HepG2 (cell line): ENCODE results near the gene DUS3L. TPM values are rescaled to one million over a fixed set of nuclear protein-coding genes. Genes with fewer than 3 reads are reported as not detected.

Experiments
- ETV5 ChIP-seq: IDR thresholded peaks from 2 replicates; pipeline ENCODE4 v1.6.1; 2018; ENCODE audit warnings: missing biosample characterization, missing genetic modification reagents, inconsistent platforms, borderline replicate concordance
- HMGXB4 ChIP-seq, 2 experiments: sonication (generic) in 1 of 2; formaldehyde crosslinking in 1 of 2; IDR thresholded peaks; 2 replicates each; pipeline versions ENCODE4 v1.4.0 to v1.6.1; 2018 to 2020; ENCODE audit warnings: missing genetic modification reagents in 2 of 2, borderline replicate concordance in 1 of 2, low read depth in 1 of 2, mild to moderate bottlenecking in 1 of 2, missing biosample characterization in 1 of 2
- KAT2B ChIP-seq: fragments of 150-350 bp; IDR thresholded peaks from 2 replicates; pipeline ENCODE4 v1.6.1; 2014; ENCODE audit warnings: low read depth, low read length, borderline replicate concordance
- MLXIP ChIP-seq: sonication (generic); formaldehyde crosslinking; IDR thresholded peaks from 2 replicates; pipeline ENCODE4 v1.9.0; 2021; ENCODE audit warnings: missing genetic modification reagents, borderline replicate concordance
- PTBP1 ChIP-seq: fragments of 200-400 bp; formaldehyde crosslinking; IDR thresholded peaks from 2 replicates; pipeline ENCODE4 v1.6.1; 2018; ENCODE audit warnings: low read length, low read depth; ENCODE audit not compliant: poor library complexity, severe bottlenecking
- RARG ChIP-seq: sonication (generic); formaldehyde crosslinking; IDR thresholded peaks from 2 replicates; pipeline ENCODE4 v1.4.0; 2020; ENCODE audit warnings: low read depth, mild to moderate bottlenecking, missing genetic modification reagents
- THAP8 ChIP-seq: sonication (generic); formaldehyde crosslinking; IDR thresholded peaks from 2 replicates; pipeline ENCODE4 v1.5.1; 2020; ENCODE audit warnings: missing genetic modification reagents, mild to moderate bottlenecking, borderline replicate concordance
- THYN1 ChIP-seq: sonication (generic); formaldehyde crosslinking; IDR thresholded peaks from 2 replicates; pipeline ENCODE4 v1.8.1; 2023; ENCODE audit warnings: low read depth, mild to moderate bottlenecking, moderate library complexity, missing genetic modification reagents, borderline replicate concordance
- U2AF1 ChIP-seq: fragments of 200-400 bp; formaldehyde crosslinking; optimal IDR thresholded peaks from 2 replicates; pipeline ENCODE3; 2017; ENCODE audit warnings: mild to moderate bottlenecking, low read depth, low read length
- ZBTB26 ChIP-seq: IDR thresholded peaks from 2 replicates; pipeline ENCODE4 v1.6.1; 2016; ENCODE audit warnings: missing compliant biosample characterization, missing genetic modification reagents, borderline replicate concordance
- ZBTB46 ChIP-seq: sonication (generic); formaldehyde crosslinking; IDR thresholded peaks from 2 replicates; pipeline ENCODE4 v1.4.0; 2020; ENCODE audit warnings: mild to moderate bottlenecking, missing genetic modification reagents, borderline replicate concordance
- ZFAT ChIP-seq: sonication (generic); formaldehyde crosslinking; conservative IDR thresholded peaks from 2 replicates; pipeline ENCODE4 v1.8.1; 2023; ENCODE audit warnings: missing genetic modification reagents, inconsistent platforms
- ZMYM3 ChIP-seq: sonication (generic); formaldehyde crosslinking; IDR thresholded peaks from 2 replicates; pipeline ENCODE4 v1.5.1; 2020; ENCODE audit warnings: mild to moderate bottlenecking, missing genetic modification reagents
- ZNF704 ChIP-seq: sonication (generic); formaldehyde crosslinking; IDR thresholded peaks from 2 replicates; pipeline ENCODE4 v1.8.1; 2023; ENCODE audit warnings: mild to moderate bottlenecking, inconsistent platforms, moderate library complexity, missing genetic modification reagents, borderline replicate concordance
- polyA plus RNA-seq, 8 experiments: library from polyadenylated mRNA; depleted of rRNA in 3 of 8; stranded (reverse) in 7 of 8; unstranded in 1 of 8; fragments of >200 nt; fragmentation: Illumina TruSeq in 4 of 8; extraction: Trizol in 4 of 8; gene quantifications; 2 replicates each; pipeline versions ENCODE4 v1.2.1 to v1.2.3, GENCODE V29; 2011 to 2016; ENCODE audit warnings: low read depth in 4 of 8, missing spikeins in 1 of 8, mixed read lengths in 1 of 8; ENCODE audit not compliant: insufficient read depth in 1 of 8
- total RNA-seq, 5 experiments: library from RNA; depleted of rRNA; stranded (reverse); fragments of >200 nt; fragmentation: Illumina TruSeq; extraction: Trizol; gene quantifications; 2 replicates each; pipeline ENCODE4 v1.2.3, GENCODE V29; 2016; ENCODE audit warnings: low read depth in 1 of 5

The DUS3L gene
- total and polyA plus RNA-seq, 2 of the 13 experiments (the other 11 are each of a cell fraction or from before 2014, with no cell fraction given) = 13.3 to 25.1 TPM

- TF ChIP-seq ZNF704 (CRISPR knock-in tag) (no peak), PTBP1 (no peak), ZFAT (no peak), U2AF1 (no peak), KAT2B (no peak), THAP8 (CRISPR knock-in tag) (0 out of 2 replicates have a peak, but pooled peaks have one; percentile 15), ZMYM3 (CRISPR knock-in tag) (peak; percentile 31; the same call in 1 of the 2 replicates), MLXIP (no peak), THYN1 (CRISPR knock-in tag) (no peak), ZBTB26 (0 out of 2 replicates have a peak, but pooled peaks have one; percentile 37), ETV5 (CRISPR knock-in tag) (no peak), ZBTB46 (CRISPR knock-in tag) (no peak), HMGXB4 (CRISPR knock-in tag; IDR thresholded peaks at IDR 0.05; ENCODE audit: borderline replicate concordance in 1 of 2, low read depth in 1 of 2) (peak in 1 of 2 experiments; percentile 45; a peak in 1 of 4 replicates), RARG (CRISPR knock-in tag) (no peak)
These were observed 8.6 kb upstream of the DUS3L start (continued) for GRCh38 chr19:5799247-5800241.
